Measurements from ENCODE around the gene TBC1D9B.

DNA sequence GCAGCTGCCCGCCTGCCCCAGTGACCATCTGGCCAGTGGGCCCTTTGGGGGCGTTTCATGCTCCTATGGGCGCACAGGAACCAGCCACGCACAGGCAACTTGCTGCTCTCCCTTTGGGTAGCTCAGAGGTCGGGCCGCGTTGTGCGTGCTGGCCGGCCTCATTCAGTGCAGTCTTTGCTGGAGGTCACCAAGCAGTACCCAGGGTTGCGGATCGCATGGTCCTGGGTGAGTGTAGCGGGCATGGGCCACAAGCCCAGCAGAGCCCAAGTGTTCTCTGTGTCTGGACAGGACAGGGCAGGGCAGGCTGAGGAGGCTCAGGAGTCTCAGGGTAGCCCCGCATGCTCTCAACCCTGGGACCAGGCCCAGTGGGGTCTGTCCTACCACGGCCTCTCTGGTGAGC lies 39.2 kb downstream of the TBC1D9B start:
- TF ChIP-seq, protein P1, sequence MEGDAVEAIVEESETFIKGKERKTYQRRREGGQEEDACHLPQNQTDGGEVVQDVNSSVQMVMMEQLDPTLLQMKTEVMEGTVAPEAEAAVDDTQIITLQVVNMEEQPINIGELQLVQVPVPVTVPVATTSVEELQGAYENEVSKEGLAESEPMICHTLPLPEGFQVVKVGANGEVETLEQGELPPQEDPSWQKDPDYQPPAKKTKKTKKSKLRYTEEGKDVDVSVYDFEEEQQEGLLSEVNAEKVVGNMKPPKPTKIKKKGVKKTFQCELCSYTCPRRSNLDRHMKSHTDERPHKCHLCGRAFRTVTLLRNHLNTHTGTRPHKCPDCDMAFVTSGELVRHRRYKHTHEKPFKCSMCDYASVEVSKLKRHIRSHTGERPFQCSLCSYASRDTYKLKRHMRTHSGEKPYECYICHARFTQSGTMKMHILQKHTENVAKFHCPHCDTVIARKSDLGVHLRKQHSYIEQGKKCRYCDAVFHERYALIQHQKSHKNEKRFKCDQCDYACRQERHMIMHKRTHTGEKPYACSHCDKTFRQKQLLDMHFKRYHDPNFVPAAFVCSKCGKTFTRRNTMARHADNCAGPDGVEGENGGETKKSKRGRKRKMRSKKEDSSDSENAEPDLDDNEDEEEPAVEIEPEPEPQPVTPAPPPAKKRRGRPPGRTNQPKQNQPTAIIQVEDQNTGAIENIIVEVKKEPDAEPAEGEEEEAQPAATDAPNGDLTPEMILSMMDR (conservative IDR thresholded peaks at IDR 0.05; ENCODE audit: low read length), result no peak
- no peak for TF ChIP-seq EZH2phosphoT487 (IDR thresholded peaks at IDR 0.05; ENCODE audit: borderline replicate concordance)

All from Loucy (cell line).